Activated CD4-positive, alpha-beta T cell treated with anti-CD3 and anti-CD28 coated beads, Interleukin-10, Interleukin-2, amounts not matched to agents 100 ng/mL and 50 ng/mL, durations not matched to agents 16 hours and 8 hours (primary cell): ENCODE results near the gene ARRB2.
A peak's percentile ranks its signal among the peaks of the same experiment; 100 is the strongest.
"Not testable (repeated sequence)": the region's sequence is repeated elsewhere in the genome, so short reads cannot be mapped to it uniquely, and the experiment has no call there.

Source experiments
- DNase-seq: peaks from one replicate; pipeline ENCODE4 v3.0.0-alpha.2; 2020

ARRB2 gene

DNA sequence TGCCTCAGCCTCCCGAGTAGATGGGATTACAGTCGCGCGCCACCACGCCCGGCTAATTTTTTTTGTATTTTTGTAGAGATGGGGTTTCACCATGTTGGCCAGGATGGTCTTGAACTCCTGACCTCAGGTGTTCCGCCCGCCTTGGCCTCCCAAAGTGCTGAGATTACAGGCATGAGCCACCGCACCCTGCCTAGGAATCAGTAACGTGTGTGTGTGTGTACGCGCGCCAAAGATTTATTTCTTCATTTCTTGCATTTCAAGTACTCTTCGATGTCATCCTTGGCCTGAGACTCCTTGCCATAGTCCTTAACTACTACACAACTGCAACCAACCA, 5.9 kb upstream of the ARRB2 start:
- not testable (repeated sequence) for DNase-seq

DNA sequence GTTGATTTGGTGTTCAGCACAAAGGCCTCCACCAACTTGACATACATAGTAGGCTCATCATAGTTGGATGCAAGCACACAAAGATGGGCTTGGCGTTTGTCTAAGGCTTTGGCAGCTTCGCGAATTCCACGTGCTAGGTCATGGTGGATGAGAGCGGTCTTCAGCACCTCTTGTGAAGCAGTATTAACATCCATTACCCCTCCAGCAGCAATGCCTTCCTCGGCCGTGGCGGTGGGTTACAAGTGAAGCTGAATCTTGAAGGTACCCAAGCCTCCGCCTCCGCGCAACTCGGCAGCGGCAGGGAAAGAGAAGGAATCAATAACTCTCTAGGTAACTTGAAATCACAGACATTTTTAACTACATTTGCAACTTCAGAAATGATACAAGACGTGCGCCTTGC, 5.4 kb upstream of the ARRB2 start:
- DNase-seq = no peak

- no peak for DNase-seq
Measured at GRCh38 chr17:4706121-4706520, 4.3 kb upstream of the ARRB2 start.

GRCh38 chr17:4708436-4708835, 2.0 kb upstream of the ARRB2 start:
- DNase-seq = peak; percentile 83

DNA sequence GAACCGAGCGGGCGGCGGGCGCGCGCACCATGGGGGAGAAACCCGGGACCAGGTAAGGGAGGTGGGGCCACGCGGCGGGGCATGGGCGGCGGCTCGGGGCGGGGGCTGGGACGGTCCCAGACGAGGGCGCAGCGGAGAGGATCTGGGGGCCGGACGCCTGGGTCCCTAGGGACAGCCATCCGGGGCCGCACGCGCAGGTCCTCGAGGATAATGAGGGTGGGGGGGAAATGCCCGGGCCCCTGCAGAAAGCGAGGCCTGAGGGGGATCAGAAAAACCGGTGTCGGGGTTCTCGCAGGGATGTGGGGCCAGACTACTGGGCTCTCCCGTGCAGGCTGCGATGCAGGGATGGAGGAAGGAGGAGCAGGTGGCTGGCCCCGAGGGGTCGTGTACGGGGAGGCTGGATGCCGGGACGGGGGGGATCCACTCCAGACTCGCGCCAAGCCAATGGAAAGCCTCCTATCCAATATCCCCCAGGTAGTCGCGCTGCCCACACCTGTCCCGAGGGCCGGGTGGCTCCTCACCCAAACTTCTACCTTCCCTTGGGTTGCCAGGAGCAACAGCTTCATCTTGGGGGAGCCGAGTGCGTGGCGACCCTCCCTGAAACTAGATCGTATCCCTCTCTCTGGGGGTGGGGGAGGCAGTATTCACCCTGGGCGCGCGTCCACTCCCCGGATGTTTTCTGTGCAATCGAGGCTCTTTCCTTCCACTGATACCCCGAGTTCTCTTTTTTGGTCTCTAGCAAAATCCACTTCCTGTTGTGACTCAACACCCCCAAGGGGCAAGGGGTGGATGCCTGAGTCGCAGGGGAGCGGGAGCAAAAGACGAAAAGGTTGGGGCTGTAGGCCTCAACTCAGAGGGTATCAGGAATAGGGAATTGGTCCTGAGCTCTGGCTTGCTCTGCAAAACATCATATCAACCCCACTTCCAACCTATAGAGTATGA, 532 bp downstream of the ARRB2 start:
- peak; percentile 81 for DNase-seq

DNA sequence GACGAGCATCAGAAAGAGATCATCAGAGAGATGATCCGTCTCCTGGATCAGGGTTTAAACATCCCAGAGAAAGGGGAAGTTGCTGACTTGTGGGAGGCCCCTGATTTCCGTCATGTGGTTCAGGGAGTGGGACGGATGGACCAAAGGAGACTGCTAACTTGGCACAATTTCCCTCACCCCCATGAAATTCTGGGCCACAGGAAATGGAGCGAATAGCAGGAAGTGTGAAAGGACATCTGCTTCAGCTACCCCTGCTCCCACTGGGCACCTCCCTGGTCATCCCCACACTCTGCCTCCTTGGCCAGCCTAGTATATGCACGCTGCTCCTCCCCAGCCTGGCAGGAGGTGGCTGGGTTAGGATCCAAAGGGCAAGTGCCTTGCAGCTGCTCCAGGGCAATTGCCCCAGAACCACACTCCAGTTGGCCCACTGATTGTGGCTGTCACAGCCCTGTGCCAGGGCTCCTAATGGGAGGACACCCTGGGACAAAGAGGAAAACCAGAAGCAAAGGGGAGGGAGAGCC, 1.3 kb downstream of the ARRB2 start:
- DNase-seq = no peak

DNA sequence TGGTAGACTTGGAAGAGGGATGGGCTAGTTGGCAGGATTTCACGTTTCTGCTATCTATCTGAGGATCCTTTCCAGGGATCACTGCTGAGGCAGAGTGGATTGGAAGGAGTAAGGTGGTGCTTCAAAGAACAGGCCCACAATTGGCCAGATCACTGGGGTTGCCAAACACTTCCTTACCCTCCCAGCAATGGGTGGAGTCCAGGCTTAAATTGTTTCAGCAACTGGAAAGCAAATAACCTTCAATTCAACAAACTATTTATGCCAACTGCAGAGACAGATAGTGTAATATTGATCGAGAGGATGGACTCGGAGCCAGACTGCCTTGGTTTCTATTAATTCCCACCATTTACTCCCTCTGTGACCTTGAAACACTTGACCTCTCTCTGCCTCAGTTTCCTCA, 2.1 kb downstream of the ARRB2 start:
- no peak for DNase-seq

DNA sequence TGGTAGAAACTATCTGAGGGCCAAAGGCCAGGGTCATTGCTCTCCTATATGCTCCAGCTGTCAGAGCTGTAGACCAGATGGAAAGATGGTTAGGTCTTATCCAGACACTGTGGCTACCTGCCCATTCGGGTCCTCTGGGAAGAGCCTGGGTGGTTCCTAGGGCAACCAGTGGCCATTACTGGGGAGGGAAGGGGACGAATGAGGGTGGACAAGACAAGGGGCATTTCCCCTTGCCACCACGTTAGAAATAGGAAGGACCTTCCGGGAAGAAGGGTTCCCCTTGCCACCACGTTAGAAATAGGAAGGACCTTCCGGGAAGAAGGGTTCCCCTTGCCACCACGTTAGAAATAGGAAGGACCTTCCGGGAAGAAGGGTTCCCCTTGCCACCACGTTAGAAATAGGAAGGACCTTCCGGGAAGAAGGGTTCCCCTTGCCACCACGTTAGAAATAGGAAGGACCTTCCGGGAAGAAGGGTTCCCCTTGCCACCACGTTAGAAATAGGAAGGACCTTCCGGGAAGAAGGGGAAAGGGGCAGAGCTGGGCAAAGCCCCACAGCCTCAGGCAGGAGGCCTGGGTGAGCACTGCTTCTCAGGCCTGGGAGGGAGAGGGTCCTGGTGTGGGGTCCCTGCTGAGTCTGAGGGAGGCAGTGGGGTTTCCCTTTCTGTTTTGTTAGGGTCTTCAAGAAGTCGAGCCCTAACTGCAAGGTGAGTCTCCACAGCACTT, 4.1 kb downstream of the ARRB2 start:
- DNase-seq = not testable (repeated sequence)

DNA sequence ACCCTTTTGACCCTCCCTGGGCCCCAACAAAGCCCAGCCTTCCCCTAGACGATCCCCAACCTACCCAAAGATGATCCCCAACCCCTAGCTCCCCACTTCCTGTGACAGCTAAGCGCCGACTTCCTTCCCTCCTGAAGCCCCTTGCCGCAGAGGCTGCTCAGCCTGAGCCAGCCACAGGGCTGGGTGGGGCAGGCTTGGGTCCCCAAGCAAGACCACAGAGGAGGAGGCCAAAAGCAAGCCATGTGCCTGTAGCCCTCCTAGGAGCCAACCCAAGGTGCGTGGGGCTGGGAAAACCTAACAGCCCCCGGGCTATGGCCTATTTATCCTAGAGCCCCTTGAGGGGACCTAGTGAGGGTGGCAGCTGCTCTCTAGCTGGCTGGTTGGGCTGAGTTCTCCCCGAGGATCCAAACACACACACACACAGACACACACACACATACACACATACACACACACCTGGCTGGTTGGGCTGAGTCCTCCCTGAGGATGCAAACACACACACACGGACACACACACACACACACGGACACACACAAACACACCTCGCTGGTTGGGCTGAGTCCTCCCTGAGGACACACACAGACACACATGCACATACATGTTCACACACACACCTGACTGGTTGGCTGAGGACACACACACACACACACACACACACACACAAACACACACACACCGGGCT, 4.8 kb downstream of the ARRB2 start:
- DNase-seq = peak; percentile 78

- DNase-seq = no peak
Measured at GRCh38 chr17:4716081-4716480, 5.6 kb downstream of the ARRB2 start.

DNA sequence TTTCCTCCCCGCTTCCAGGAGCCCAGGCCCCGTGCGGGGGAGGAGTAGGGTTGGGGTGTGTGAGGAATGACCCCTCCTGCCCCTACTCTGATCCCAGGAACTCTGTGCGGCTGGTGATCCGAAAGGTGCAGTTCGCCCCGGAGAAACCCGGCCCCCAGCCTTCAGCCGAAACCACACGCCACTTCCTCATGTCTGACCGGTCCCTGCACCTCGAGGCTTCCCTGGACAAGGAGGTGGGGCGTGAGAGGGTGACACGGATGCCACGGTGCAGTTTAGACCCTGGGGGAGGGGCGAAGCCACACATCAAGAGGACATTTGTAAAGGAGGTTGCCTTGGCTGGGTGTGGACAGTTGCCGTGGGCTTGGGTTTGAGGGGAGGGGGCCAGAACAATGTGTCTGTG, 7.4 kb downstream of the ARRB2 start:
- no peak for DNase-seq

- DNase-seq = no peak
Measured at GRCh38 chr17:4718276-4718675, 7.8 kb downstream of the ARRB2 start.

DNA sequence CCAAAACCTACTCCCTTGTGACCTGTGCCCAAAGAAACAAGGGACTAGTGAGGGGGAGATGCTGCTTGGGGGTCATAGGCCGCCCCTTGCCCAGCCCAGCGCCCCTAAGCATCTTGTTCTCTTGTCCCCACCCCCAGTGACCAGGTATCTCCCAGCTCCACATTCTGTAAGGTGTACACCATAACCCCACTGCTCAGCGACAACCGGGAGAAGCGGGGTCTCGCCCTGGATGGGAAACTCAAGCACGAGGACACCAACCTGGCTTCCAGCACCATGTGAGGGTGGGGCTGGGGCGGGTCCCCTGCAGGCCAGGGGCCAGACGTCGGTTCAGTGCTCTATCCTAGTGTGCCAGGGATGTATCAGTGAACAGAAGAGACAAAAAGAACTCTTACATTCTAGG, 8.7 kb downstream of the ARRB2 start:
- DNase-seq = no peak

DNA sequence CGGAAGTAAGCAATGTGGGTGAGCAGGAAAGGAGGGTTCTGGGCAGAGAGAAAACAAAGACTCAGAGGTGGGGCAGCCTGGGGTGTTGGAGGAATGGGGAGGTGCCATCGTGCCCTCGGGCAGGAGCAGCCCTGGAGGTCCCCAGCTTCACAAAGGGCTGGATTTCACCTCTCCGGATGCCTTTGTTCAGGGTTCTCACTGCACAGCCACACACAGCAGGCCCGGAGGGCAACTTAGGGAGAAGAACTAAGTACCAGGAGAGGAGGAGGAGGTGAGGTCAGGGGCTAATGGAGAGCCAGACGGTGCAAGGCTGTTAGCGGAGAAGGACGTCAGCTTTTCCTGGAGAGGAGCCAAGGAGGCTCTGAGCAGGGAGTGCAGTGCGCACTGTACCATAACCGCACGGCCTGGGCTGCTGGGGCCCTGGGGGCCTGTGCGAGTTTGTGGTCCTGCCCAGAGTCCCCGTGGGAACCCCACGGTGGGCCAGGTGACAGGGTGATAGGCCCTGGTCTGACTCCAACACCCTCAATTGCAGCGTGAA, 9.3 kb downstream of the ARRB2 start:
- DNase-seq = no peak

GRCh38 chr17:4720787-4721186, 10.4 kb downstream of the ARRB2 start:
- DNase-seq = no peak

GRCh38 chr17:4721203-4722135, 11.0 kb downstream of the ARRB2 start:
- DNase-seq = peak; percentile 38

- no peak for DNase-seq
Measured at GRCh38 chr17:4722678-4723240, 12.3 kb downstream of the ARRB2 start.

DNA sequence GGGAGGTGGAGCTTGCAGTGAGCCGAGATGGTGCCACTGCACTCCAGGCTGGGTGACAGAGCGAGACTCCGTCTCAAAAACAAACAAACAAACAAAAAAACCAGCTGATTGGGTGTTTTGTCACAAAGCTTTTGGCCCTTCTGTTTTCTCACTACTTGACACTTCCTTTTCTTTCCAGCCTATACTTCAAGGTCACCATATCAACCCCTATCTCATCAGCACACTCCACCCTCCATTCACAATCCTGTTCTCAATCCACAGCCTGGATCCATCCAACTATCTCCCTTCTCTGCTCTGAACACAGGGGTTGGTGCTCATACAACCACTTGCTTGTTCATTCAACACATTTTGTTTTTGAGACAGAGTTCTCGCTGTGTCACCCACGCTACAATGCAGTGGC, 14.2 kb downstream of the ARRB2 start:
- no peak for DNase-seq

DNA sequence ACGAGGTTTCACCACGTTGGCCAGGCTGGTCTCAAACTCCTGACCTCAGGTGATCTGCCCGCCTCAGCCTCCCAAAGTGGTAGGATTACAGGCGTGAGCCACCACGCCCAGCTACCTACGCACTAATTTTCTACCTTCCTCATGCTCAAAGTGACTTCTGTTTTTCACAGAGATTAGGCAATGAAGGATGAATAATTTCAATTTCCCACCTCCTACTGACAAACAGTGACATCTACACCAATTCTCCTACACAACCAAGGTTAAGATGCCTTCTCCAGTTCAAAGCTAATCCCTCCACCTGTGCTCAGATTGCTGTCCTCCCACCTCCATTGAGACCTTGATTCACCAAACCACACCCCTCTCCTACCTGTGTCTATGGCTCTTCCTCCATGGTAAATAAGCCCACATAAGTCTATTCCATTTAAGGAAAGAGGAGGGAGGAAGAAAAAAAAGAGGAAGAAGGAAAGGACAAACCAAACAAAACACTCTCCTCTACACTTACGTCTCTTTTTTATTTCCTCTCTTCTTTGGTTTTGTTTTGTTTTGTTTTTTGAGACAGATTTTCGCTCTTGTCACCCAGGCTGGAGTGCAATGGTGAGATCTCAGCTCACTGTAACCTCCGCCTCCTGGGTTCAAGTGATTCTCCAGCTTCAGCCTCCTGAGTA, 15.3 kb downstream of the ARRB2 start:
- DNase-seq = no peak

- DNase-seq = peak; percentile 82
Measured at GRCh38 chr17:4728124-4728523, 17.7 kb downstream of the ARRB2 start.

DNA sequence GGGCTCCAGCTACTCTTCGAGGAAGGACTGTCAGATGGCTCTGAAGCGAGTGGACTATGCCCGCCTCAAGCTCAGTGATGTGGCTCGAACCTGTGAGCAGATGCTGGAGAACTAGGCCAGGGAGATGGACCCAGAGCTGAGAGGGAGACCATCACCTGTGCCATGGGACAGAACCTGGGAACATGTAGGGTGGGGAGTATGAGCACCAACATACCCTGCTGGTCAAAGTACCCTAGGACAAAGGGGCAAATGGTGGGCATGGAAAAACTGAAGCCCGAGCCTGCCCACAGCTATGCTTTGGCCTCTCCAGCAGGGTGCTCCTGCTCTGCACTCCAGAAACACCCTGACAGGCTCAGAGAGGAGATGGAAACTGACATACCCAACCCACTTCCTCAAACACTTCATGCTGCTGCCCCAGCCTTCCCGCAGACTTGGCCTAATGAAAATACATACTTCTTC, 22.7 kb downstream of the ARRB2 start:
- DNase-seq = peak; percentile 45
